H1 (cell line): ENCODE results near the gene TRIM45. TPM values are rescaled to one million over a fixed set of nuclear protein-coding genes. Genes with fewer than 3 reads are reported as not detected.

Experiments
- EGR1 ChIP-seq: IDR thresholded peaks from 2 replicates; pipeline ENCODE4 v1.6.1; 2011; ENCODE audit warnings: low read depth, low read length, borderline replicate concordance
- POLR2A ChIP-seq, 2 experiments: IDR thresholded peaks; 1 replicate in 1 of 2; 2 replicates in 1 of 2; pipeline ENCODE4 v1.6.1; 2011; ENCODE audit warnings: low read depth in 2 of 2, low read length in 2 of 2, mild to moderate bottlenecking in 2 of 2; ENCODE audit errors: control extremely low read depth in 1 of 2
- SAP30 ChIP-seq: fragments of 300-600 bp; sonication (generic); IDR thresholded peaks from 2 replicates; pipeline ENCODE4 v1.7.1; 2012; ENCODE audit warnings: low read length, moderate library complexity, mild to moderate bottlenecking, inconsistent platforms; ENCODE audit not compliant: insufficient read depth, insufficient replicate concordance
- SRF ChIP-seq: IDR thresholded peaks from 2 replicates; pipeline ENCODE4 v1.6.1; 2011; ENCODE audit warnings: mild to moderate bottlenecking, low read depth, low read length, moderate library complexity
- TBP ChIP-seq: IDR thresholded peaks from 2 replicates; pipeline ENCODE4 v1.6.1; 2011; ENCODE audit warnings: low read depth, low read length, improper control_type of control experiment
- TEAD4 ChIP-seq: IDR thresholded peaks from 2 replicates; pipeline ENCODE4 v1.6.1; 2012; ENCODE audit warnings: low read depth, low read length, inconsistent platforms, mixed read lengths
- polyA plus RNA-seq, 7 experiments: library from polyadenylated mRNA; depleted of rRNA in 3 of 7; stranded (reverse) in 5 of 7; unstranded in 2 of 7; fragments of >200 nt in 5 of 7; fragments of 200-250 nt in 2 of 7; gene quantifications; 1 replicate in 5 of 7; 2 replicates in 1 of 7; 4 replicates in 1 of 7; pipeline versions ENCODE4 v1.2.1 to v1.2.3, GENCODE V29; 2011 to 2013; ENCODE audit warnings: missing spikeins in 2 of 7, mixed read lengths in 2 of 7
- total RNA-seq: library from RNA; stranded (reverse); fragmentation: NEBNext Ultra II Directional; extraction: Animal tissue kit (Norgen Biotek cat#: 25700); gene quantifications from 2 replicates; pipeline ENCODE4 v1.2.1, GENCODE V29; 2021
- TF ChIP-seq, protein P1 (sequence below): fragments of 300-600 bp; sonication (generic); IDR thresholded peaks from 2 replicates; pipeline ENCODE4 v1.7.1; 2012; ENCODE audit warnings: low read length, moderate library complexity, mild to moderate bottlenecking, inconsistent platforms; ENCODE audit not compliant: insufficient replicate concordance
- TF ChIP-seq, protein P2 (sequence below), 3 experiments: IDR thresholded peaks; 1 replicate in 2 of 3; 2 replicates in 1 of 3; pipeline versions ENCODE4 v1.5.1 to v1.6.1; 2011; ENCODE audit warnings: low read length in 3 of 3, mild to moderate bottlenecking in 3 of 3, inconsistent platforms in 2 of 3, low read depth in 1 of 3, moderate library complexity in 1 of 3; ENCODE audit not compliant: insufficient read depth in 1 of 3; ENCODE audit errors: control extremely low read depth in 1 of 3

The TRIM45 gene
- total and polyA plus RNA-seq, 2 of the 8 experiments (the other 6 are each of a cell fraction or from before 2014, with no cell fraction given) = 13.7 to 16.7 TPM

GRCh38 chr1:117094841-117095604 lies 26.5 kb downstream of the TRIM45 start (continued):
- TF ChIP-seq, protein P1, sequence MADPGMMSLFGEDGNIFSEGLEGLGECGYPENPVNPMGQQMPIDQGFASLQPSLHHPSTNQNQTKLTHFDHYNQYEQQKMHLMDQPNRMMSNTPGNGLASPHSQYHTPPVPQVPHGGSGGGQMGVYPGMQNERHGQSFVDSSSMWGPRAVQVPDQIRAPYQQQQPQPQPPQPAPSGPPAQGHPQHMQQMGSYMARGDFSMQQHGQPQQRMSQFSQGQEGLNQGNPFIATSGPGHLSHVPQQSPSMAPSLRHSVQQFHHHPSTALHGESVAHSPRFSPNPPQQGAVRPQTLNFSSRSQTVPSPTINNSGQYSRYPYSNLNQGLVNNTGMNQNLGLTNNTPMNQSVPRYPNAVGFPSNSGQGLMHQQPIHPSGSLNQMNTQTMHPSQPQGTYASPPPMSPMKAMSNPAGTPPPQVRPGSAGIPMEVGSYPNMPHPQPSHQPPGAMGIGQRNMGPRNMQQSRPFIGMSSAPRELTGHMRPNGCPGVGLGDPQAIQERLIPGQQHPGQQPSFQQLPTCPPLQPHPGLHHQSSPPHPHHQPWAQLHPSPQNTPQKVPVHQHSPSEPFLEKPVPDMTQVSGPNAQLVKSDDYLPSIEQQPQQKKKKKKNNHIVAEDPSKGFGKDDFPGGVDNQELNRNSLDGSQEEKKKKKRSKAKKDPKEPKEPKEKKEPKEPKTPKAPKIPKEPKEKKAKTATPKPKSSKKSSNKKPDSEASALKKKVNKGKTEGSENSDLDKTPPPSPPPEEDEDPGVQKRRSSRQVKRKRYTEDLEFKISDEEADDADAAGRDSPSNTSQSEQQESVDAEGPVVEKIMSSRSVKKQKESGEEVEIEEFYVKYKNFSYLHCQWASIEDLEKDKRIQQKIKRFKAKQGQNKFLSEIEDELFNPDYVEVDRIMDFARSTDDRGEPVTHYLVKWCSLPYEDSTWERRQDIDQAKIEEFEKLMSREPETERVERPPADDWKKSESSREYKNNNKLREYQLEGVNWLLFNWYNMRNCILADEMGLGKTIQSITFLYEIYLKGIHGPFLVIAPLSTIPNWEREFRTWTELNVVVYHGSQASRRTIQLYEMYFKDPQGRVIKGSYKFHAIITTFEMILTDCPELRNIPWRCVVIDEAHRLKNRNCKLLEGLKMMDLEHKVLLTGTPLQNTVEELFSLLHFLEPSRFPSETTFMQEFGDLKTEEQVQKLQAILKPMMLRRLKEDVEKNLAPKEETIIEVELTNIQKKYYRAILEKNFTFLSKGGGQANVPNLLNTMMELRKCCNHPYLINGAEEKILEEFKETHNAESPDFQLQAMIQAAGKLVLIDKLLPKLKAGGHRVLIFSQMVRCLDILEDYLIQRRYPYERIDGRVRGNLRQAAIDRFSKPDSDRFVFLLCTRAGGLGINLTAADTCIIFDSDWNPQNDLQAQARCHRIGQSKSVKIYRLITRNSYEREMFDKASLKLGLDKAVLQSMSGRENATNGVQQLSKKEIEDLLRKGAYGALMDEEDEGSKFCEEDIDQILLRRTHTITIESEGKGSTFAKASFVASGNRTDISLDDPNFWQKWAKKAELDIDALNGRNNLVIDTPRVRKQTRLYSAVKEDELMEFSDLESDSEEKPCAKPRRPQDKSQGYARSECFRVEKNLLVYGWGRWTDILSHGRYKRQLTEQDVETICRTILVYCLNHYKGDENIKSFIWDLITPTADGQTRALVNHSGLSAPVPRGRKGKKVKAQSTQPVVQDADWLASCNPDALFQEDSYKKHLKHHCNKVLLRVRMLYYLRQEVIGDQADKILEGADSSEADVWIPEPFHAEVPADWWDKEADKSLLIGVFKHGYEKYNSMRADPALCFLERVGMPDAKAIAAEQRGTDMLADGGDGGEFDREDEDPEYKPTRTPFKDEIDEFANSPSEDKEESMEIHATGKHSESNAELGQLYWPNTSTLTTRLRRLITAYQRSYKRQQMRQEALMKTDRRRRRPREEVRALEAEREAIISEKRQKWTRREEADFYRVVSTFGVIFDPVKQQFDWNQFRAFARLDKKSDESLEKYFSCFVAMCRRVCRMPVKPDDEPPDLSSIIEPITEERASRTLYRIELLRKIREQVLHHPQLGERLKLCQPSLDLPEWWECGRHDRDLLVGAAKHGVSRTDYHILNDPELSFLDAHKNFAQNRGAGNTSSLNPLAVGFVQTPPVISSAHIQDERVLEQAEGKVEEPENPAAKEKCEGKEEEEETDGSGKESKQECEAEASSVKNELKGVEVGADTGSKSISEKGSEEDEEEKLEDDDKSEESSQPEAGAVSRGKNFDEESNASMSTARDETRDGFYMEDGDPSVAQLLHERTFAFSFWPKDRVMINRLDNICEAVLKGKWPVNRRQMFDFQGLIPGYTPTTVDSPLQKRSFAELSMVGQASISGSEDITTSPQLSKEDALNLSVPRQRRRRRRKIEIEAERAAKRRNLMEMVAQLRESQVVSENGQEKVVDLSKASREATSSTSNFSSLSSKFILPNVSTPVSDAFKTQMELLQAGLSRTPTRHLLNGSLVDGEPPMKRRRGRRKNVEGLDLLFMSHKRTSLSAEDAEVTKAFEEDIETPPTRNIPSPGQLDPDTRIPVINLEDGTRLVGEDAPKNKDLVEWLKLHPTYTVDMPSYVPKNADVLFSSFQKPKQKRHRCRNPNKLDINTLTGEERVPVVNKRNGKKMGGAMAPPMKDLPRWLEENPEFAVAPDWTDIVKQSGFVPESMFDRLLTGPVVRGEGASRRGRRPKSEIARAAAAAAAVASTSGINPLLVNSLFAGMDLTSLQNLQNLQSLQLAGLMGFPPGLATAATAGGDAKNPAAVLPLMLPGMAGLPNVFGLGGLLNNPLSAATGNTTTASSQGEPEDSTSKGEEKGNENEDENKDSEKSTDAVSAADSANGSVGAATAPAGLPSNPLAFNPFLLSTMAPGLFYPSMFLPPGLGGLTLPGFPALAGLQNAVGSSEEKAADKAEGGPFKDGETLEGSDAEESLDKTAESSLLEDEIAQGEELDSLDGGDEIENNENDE = no peak
- TF ChIP-seq, protein P2, sequence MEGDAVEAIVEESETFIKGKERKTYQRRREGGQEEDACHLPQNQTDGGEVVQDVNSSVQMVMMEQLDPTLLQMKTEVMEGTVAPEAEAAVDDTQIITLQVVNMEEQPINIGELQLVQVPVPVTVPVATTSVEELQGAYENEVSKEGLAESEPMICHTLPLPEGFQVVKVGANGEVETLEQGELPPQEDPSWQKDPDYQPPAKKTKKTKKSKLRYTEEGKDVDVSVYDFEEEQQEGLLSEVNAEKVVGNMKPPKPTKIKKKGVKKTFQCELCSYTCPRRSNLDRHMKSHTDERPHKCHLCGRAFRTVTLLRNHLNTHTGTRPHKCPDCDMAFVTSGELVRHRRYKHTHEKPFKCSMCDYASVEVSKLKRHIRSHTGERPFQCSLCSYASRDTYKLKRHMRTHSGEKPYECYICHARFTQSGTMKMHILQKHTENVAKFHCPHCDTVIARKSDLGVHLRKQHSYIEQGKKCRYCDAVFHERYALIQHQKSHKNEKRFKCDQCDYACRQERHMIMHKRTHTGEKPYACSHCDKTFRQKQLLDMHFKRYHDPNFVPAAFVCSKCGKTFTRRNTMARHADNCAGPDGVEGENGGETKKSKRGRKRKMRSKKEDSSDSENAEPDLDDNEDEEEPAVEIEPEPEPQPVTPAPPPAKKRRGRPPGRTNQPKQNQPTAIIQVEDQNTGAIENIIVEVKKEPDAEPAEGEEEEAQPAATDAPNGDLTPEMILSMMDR (IDR thresholded peaks at IDR 0.05; ENCODE audit: control extremely low read depth in 1 of 3, insufficient read depth in 1 of 3, low read depth in 1 of 3, low read length in 3 of 3) = no peak
- TF ChIP-seq TEAD4 (no peak), SRF (no peak), EGR1 (no peak), TBP (no peak), POLR2A (IDR thresholded peaks at IDR 0.05; ENCODE audit: control extremely low read depth in 1 of 2, low read depth in 2 of 2, low read length in 2 of 2) (no peak), SAP30 (no peak)
